Heart left ventricle (tissue), 13 donors: Measurements from ENCODE around the gene C6orf132.
A peak's percentile ranks its signal among the peaks of the same experiment; 100 is the strongest.

Source experiments
- CTCF ChIP-seq, 12 donors: fragments of 200-600 bp; sonication (generic) in 4 of 12; IDR thresholded peaks; one replicate each; pipeline versions ENCODE4 v1.5.0 to v1.8.0; 2018 to 2022; ENCODE audit warnings: antibody characterized with exemption in 12 of 12, mild to moderate bottlenecking in 5 of 12
- POLR2A ChIP-seq, 2 donors: fragments of 450-650 bp; IDR thresholded peaks; one replicate each; pipeline ENCODE4 v1.6.1; 2017; ENCODE audit warnings: antibody characterized with exemption in 2 of 2, mild to moderate bottlenecking in 2 of 2, moderate library complexity in 2 of 2
- donor health status: ischemic (EF 13 %, LVEDD 7.1; RV severe dilation, severe dysfunction).
- donor health status: DM: no; HTN: yes; CAD: no.
- donor health status: DM: no; HTN: no; CAD: no.
- donor health status: ischemic (EF 25% LVEDD 6.9; RV normal size, moderate dysfunction).
- donor health status: ischemic (EF 25% LVEDD 5.7; RV mildly dilated, moderate dysfunction).
- donor health status: ischemic (EF 35%, LVEDD 5.7; RV mildly dilated, moderate dysfunction).
- donor health status: nonischemic (EF 11% LVEDD 7.7; RV severe dilation, severe dysfunction).
- donor health status: DM: yes; HTN: yes; CAD: no.
- donor health status: PGD.
- donor health status: ischemic (EF 29% LVEDD 5.4; RV normal size, mild dysfunction).
- donor health status: nonischemic (EF 23%, LVEDD 6.1; RV moderate dilation, normal function).

- TF ChIP-seq CTCF (IDR thresholded peaks at IDR 0.05) (peak in 4 of 12 donors; percentile 12 to 36 (median 18)), POLR2A (IDR thresholded peaks at IDR 0.05) (no peak)
Observed at GRCh38 chr6:42086046-42087035, 56.1 kb downstream of the C6orf132 start.
